ENCODE measurements around the gene TRAF3IP1.

TRAF3IP1 gene

GRCh38 chr2:238295144-238296112 is 24.9 kb upstream of the TRAF3IP1 start:
- H3K4me3 ChIP-seq (ENCODE audit: low read depth in 1 of 5, low read length in 5 of 5), result no peak overlapping the region
- H3K9me3 ChIP-seq (ENCODE audit: control insufficient read depth in 5 of 5, low read length in 5 of 5), result no peaks in the 10 kb centered on the region
- H3K27me3 ChIP-seq (ENCODE audit: control insufficient read depth in 5 of 5, insufficient read depth in 4 of 5, low read length in 5 of 5), result peaks cover 0 to 5% (median 0%) of the 10 kb centered on the region in 5 donors
- peaks cover 2 to 21% (median 12%) of the 10 kb centered on the region in 5 donors for H3K4me1 ChIP-seq (ENCODE audit: control insufficient read depth in 5 of 5, insufficient read depth in 5 of 5, low read length in 5 of 5)
- no peak overlapping the region for H3K9ac ChIP-seq (ENCODE audit: low read length in 5 of 5)
- no peak overlapping the region for H3K27ac ChIP-seq (ENCODE audit: low read depth, low read length)
- no peaks in the 10 kb centered on the region for H3K36me3 ChIP-seq (ENCODE audit: control insufficient read depth in 5 of 5, insufficient read depth in 5 of 5, low read length in 5 of 5)

DNA sequence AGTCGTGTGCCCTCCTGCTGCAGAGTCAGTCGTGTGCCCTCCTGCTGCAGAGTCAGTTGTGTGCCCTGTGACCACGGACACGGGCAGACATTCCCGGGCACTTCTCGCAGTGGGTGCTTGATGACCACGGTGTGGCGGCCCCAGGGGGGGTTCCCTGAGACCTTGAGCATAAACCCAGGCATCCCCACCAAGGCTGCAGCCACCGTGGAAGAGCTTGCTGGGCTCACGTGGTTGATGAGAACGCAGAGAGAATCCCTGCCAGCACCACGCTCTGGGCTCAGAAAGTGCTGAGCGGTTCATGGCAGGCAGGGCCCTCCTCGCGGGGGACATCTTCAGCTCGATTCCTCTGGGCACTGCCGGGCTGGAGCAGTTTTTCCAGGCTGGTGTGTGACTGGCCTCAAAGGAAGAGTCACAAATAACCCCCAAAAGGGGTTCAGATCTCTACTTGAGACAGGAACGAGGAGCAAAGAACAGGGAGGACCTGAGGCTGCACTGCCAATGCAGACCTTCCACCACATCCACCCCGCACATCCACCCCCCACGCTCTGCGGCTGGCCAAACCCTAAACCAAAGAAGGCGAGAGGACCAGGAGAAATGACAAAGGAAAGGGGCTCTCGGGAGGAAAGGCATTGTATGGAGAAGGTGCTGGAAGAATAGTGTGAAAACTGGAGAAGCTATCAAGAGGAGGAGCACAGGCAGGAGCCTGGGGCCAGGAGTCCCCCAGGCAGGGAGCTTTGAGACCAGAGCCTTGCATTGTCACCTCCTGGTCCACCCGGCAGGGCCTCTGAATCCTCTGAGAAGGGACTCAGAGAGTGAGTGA is 23.5 kb upstream of the TRAF3IP1 start:
- no peaks in the 10 kb centered on the region for H3K9me3 ChIP-seq (ENCODE audit: control insufficient read depth in 5 of 5, low read length in 5 of 5)
- H3K27ac ChIP-seq (ENCODE audit: low read depth, low read length), result no peak overlapping the region
- no peak overlapping the region for H3K4me3 ChIP-seq (ENCODE audit: low read depth in 1 of 5, low read length in 5 of 5)
- no peaks in the 10 kb centered on the region for H3K36me3 ChIP-seq (ENCODE audit: control insufficient read depth in 5 of 5, insufficient read depth in 5 of 5, low read length in 5 of 5)
- peaks cover 0 to 5% (median 0%) of the 10 kb centered on the region in 5 donors for H3K27me3 ChIP-seq (ENCODE audit: control insufficient read depth in 5 of 5, insufficient read depth in 4 of 5, low read length in 5 of 5)
- no peak overlapping the region for H3K9ac ChIP-seq (ENCODE audit: low read length in 5 of 5)
- H3K4me1 ChIP-seq (ENCODE audit: control insufficient read depth in 5 of 5, insufficient read depth in 5 of 5, low read length in 5 of 5), result peaks cover 2 to 25% (median 10%) of the 10 kb centered on the region in 5 donors

GRCh38 chr2:238299803-238300202 is 20.5 kb upstream of the TRAF3IP1 start:
- Histone ChIP-seq H3K9me3 (ENCODE audit: control insufficient read depth in 5 of 5, low read length in 5 of 5) (no peaks in the 10 kb centered on the region), H3K9ac (ENCODE audit: low read length in 5 of 5) (peak overlapping the region in 1 of 5 donors; percentile 14), H3K36me3 (ENCODE audit: control insufficient read depth in 5 of 5, insufficient read depth in 5 of 5, low read length in 5 of 5) (no peaks in the 10 kb centered on the region), H3K27me3 (ENCODE audit: control insufficient read depth in 5 of 5, insufficient read depth in 4 of 5, low read length in 5 of 5) (peaks cover 0 to 5% (median 0%) of the 10 kb centered on the region in 5 donors), H3K4me3 (ENCODE audit: low read depth in 1 of 5, low read length in 5 of 5) (peak overlapping the region in 1 of 5 donors; percentile 25), H3K27ac (ENCODE audit: low read depth, low read length) (no peak overlapping the region), H3K4me1 (ENCODE audit: control insufficient read depth in 5 of 5, insufficient read depth in 5 of 5, low read length in 5 of 5) (peaks cover 2 to 25% (median 10%) of the 10 kb centered on the region in 5 donors)

DNA sequence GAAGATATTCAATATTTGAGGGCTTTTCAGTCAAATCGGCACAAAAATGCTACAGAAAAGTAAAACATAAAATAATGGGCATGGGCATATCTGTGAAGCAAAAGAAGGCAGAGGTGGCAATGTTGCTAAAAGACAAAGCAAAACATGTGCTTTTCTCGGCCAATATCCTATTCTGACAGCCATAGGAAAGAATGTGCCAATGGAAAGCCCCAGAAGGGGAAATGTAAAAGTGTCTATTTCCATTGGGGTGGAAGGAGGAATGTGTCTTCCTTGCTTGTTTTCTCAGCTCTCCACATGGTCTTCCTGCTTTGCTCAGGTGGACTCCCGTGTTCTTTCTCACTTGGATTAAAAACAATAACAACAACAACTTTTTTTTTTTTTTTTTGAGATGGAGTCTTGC is 18.2 kb upstream of the TRAF3IP1 start:
- H3K4me3 ChIP-seq (ENCODE audit: low read depth in 1 of 5, low read length in 5 of 5), result no peak overlapping the region
- peaks cover 0 to 4% (median 0%) of the 10 kb centered on the region in 5 donors for H3K27me3 ChIP-seq (ENCODE audit: control insufficient read depth in 5 of 5, insufficient read depth in 4 of 5, low read length in 5 of 5)
- no peaks in the 10 kb centered on the region for H3K36me3 ChIP-seq (ENCODE audit: control insufficient read depth in 5 of 5, insufficient read depth in 5 of 5, low read length in 5 of 5)
- H3K4me1 ChIP-seq (ENCODE audit: control insufficient read depth in 5 of 5, insufficient read depth in 5 of 5, low read length in 5 of 5), result peaks cover 2 to 33% (median 15%) of the 10 kb centered on the region in 5 donors
- H3K27ac ChIP-seq (ENCODE audit: low read depth, low read length), result no peak overlapping the region
- no peak overlapping the region for H3K9ac ChIP-seq (ENCODE audit: low read length in 5 of 5)
- no peaks in the 10 kb centered on the region for H3K9me3 ChIP-seq (ENCODE audit: control insufficient read depth in 5 of 5, low read length in 5 of 5)

DNA sequence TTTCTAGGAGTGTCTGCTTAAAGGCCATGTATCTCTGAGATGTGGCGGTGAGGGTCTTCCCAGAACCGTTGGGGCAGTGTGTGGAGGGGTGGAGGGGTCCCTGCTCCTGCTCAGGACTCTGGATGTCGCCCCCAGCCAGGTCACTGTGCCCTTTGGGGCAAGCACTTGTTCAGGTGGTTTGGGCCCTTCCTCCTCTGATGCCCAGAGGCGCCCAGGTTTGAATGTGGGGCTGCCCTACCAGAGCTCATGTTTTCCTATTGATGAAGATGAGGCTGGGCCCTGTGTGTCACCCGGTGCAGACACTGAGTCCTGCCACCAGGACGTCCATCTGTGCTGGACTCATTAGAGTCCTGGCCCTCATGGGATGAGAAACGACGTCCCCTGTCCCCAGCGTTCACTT is 17.6 kb upstream of the TRAF3IP1 start:
- H3K27ac ChIP-seq (ENCODE audit: low read depth, low read length), result no peak overlapping the region

DNA sequence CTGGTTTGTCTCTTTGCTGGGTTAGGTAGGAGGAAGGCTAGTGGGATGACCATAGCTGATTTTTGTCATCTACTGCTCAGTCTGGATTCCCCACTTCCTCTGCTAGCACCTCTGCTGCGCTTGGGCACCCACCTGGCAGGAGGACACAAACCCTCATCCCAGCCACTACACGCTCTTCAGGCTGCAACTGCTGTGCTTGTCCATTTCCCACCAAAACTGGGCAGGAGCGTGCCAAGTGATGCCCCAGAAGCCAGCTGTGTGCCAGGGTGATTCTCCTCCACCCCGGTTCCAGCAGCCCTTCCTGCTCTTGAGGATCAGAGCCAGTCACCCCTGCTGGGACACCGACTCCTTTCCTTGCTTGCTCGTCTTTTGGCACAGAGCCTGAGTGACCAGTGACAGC is 16.2 kb upstream of the TRAF3IP1 start:
- Histone ChIP-seq H3K36me3 (ENCODE audit: control insufficient read depth in 5 of 5, insufficient read depth in 5 of 5, low read length in 5 of 5) (no peaks in the 10 kb centered on the region), H3K9ac (ENCODE audit: low read length in 5 of 5) (no peak overlapping the region), H3K4me3 (ENCODE audit: low read depth in 1 of 5, low read length in 5 of 5) (no peak overlapping the region), H3K27me3 (ENCODE audit: control insufficient read depth in 5 of 5, insufficient read depth in 4 of 5, low read length in 5 of 5) (no peaks in the 10 kb centered on the region), H3K9me3 (ENCODE audit: control insufficient read depth in 5 of 5, low read length in 5 of 5) (no peaks in the 10 kb centered on the region), H3K4me1 (ENCODE audit: control insufficient read depth in 5 of 5, insufficient read depth in 5 of 5, low read length in 5 of 5) (peaks cover 0 to 27% (median 15%) of the 10 kb centered on the region in 5 donors), H3K27ac (ENCODE audit: low read depth, low read length) (no peak overlapping the region)

More for the DNA sequence above, 17.6 kb upstream of the TRAF3IP1 start:
- no peak overlapping the region for H3K4me3 ChIP-seq (ENCODE audit: low read depth in 1 of 5, low read length in 5 of 5)
- no peak overlapping the region for H3K9ac ChIP-seq (ENCODE audit: low read length in 5 of 5)
- no peaks in the 10 kb centered on the region for H3K36me3 ChIP-seq (ENCODE audit: control insufficient read depth in 5 of 5, insufficient read depth in 5 of 5, low read length in 5 of 5)
- H3K27me3 ChIP-seq (ENCODE audit: control insufficient read depth in 5 of 5, insufficient read depth in 4 of 5, low read length in 5 of 5), result no peaks in the 10 kb centered on the region
- H3K9me3 ChIP-seq (ENCODE audit: control insufficient read depth in 5 of 5, low read length in 5 of 5), result no peaks in the 10 kb centered on the region
- peaks cover 2 to 28% (median 15%) of the 10 kb centered on the region in 5 donors for H3K4me1 ChIP-seq (ENCODE audit: control insufficient read depth in 5 of 5, insufficient read depth in 5 of 5, low read length in 5 of 5)

- Histone ChIP-seq H3K27ac (ENCODE audit: low read depth, low read length) (no peak overlapping the region), H3K36me3 (ENCODE audit: control insufficient read depth in 5 of 5, insufficient read depth in 5 of 5, low read length in 5 of 5) (no peaks in the 10 kb centered on the region), H3K27me3 (ENCODE audit: control insufficient read depth in 5 of 5, insufficient read depth in 4 of 5, low read length in 5 of 5) (no peaks in the 10 kb centered on the region), H3K9ac (ENCODE audit: low read length in 5 of 5) (no peak overlapping the region), H3K9me3 (ENCODE audit: control insufficient read depth in 5 of 5, low read length in 5 of 5) (no peaks in the 10 kb centered on the region), H3K4me1 (ENCODE audit: control insufficient read depth in 5 of 5, insufficient read depth in 5 of 5, low read length in 5 of 5) (peaks cover 0 to 18% (median 9%) of the 10 kb centered on the region in 5 donors), H3K4me3 (ENCODE audit: low read depth in 1 of 5, low read length in 5 of 5) (no peak overlapping the region)
Observed at GRCh38 chr2:238305092-238305862, 15.0 kb upstream of the TRAF3IP1 start.

DNA sequence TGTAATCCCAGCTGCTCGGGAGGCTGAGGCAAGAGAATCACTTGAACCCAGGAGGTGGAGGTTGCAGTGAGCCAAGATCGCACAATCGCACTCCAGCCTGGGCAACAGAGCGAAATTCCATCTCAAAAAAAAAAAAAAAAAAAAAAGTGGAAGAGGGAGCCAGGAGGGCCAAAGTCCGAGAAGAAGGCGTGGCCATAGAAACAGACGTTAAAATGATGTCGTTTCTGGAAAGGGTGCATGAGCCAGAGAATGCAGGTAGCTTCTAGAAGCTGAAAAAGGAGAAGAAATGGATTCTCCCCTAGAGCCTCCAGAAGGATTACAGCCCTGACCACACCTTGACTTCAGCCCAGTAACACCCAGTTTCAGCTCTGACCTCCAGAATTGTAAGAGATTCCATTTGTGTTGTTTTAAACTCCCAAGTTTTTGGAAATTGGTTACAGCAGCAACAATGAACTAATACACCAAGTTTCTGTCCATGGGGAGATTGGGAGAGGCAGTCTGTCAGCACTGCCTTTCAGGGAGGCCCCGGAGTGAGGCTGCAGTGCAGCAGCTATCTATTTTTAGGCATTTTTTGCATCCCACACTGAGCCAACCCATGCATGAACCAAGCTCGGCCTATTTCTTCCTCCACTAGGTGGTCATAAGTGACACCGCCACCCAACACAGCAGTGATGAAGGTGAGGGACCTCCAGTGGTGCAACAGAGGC is 14.2 kb upstream of the TRAF3IP1 start:
- Histone ChIP-seq H3K4me1 (ENCODE audit: control insufficient read depth in 5 of 5, insufficient read depth in 5 of 5, low read length in 5 of 5) (peaks cover 0 to 12% (median 6%) of the 10 kb centered on the region in 5 donors), H3K36me3 (ENCODE audit: control insufficient read depth in 5 of 5, insufficient read depth in 5 of 5, low read length in 5 of 5) (no peaks in the 10 kb centered on the region), H3K9me3 (ENCODE audit: control insufficient read depth in 5 of 5, low read length in 5 of 5) (no peaks in the 10 kb centered on the region), H3K27me3 (ENCODE audit: control insufficient read depth in 5 of 5, insufficient read depth in 4 of 5, low read length in 5 of 5) (no peaks in the 10 kb centered on the region), H3K4me3 (ENCODE audit: low read depth in 1 of 5, low read length in 5 of 5) (no peak overlapping the region), H3K27ac (ENCODE audit: low read depth, low read length) (no peak overlapping the region), H3K9ac (ENCODE audit: low read length in 5 of 5) (no peak overlapping the region)

GRCh38 chr2:238306672-238306998 is 13.7 kb upstream of the TRAF3IP1 start:
- no peak overlapping the region for H3K27ac ChIP-seq (ENCODE audit: low read depth, low read length)
- H3K4me3 ChIP-seq (ENCODE audit: low read depth in 1 of 5, low read length in 5 of 5), result no peak overlapping the region
- H3K9ac ChIP-seq (ENCODE audit: low read length in 5 of 5), result no peak overlapping the region
- no peaks in the 10 kb centered on the region for H3K9me3 ChIP-seq (ENCODE audit: control insufficient read depth in 5 of 5, low read length in 5 of 5)
- H3K27me3 ChIP-seq (ENCODE audit: control insufficient read depth in 5 of 5, insufficient read depth in 4 of 5, low read length in 5 of 5), result no peaks in the 10 kb centered on the region
- no peaks in the 10 kb centered on the region for H3K36me3 ChIP-seq (ENCODE audit: control insufficient read depth in 5 of 5, insufficient read depth in 5 of 5, low read length in 5 of 5)
- H3K4me1 ChIP-seq (ENCODE audit: control insufficient read depth in 5 of 5, insufficient read depth in 5 of 5, low read length in 5 of 5), result peaks cover 0 to 12% (median 6%) of the 10 kb centered on the region in 5 donors

All from subcutaneous abdominal adipose tissue (tissue), 5 donors.